8988T (cell line): ENCODE measurements around the gene SLF2.

Experiments
- DNase-seq: peaks from one replicate; pipeline ENCODE4 v3.0.0; 2011

The SLF2 gene

GRCh38 chr10:100901051-100901450, 11.7 kb upstream of the SLF2 start:
- DNase-seq, result no peak

- DNase-seq, result no peak
These were observed 10.1 kb upstream of the SLF2 start for GRCh38 chr10:100902622-100903021.

- no peak for DNase-seq
These were observed 7.8 kb upstream of the SLF2 start for GRCh38 chr10:100904917-100905316.

- no peak for DNase-seq
These were observed 5.6 kb upstream of the SLF2 start for GRCh38 chr10:100907175-100907574.

GRCh38 chr10:100907773-100908363, 4.9 kb upstream of the SLF2 start:
- DNase-seq, result no peak

- no peak for DNase-seq
These were observed 4.4 kb upstream of the SLF2 start for GRCh38 chr10:100908378-100908777.

- DNase-seq, result no peak
These were observed 3.1 kb upstream of the SLF2 start for GRCh38 chr10:100909501-100910263.

- no peak for DNase-seq
These were observed 1.3 kb upstream of the SLF2 start for GRCh38 chr10:100911472-100911871.

GRCh38 chr10:100912013-100912604, 654 bp upstream of the SLF2 start:
- no peak for DNase-seq

GRCh38 chr10:100913470-100913865, 705 bp downstream of the SLF2 start:
- no peak for DNase-seq

- DNase-seq, result no peak
These were observed 4.3 kb downstream of the SLF2 start for GRCh38 chr10:100917071-100917470.

GRCh38 chr10:100923580-100923979, 10.8 kb downstream of the SLF2 start:
- no peak for DNase-seq

- DNase-seq, result no peak
These were observed 14.5 kb downstream of the SLF2 start for GRCh38 chr10:100927266-100927665.

GRCh38 chr10:100928039-100928438, 15.3 kb downstream of the SLF2 start:
- DNase-seq, result no peak

- no peak for DNase-seq
These were observed 17.6 kb downstream of the SLF2 start for GRCh38 chr10:100930368-100930767.

- no peak for DNase-seq
These were observed 21.4 kb downstream of the SLF2 start for GRCh38 chr10:100934084-100934659.

- no peak for DNase-seq
These were observed 27.1 kb downstream of the SLF2 start for GRCh38 chr10:100939763-100940344.

- no peak for DNase-seq
These were observed 29.5 kb downstream of the SLF2 start for GRCh38 chr10:100942229-100942628.

- no peak for DNase-seq
These were observed 30.7 kb downstream of the SLF2 start for GRCh38 chr10:100943508-100943907.

GRCh38 chr10:100945754-100946153, 33.0 kb downstream of the SLF2 start:
- DNase-seq, result no peak

GRCh38 chr10:100948916-100949315, 36.2 kb downstream of the SLF2 start:
- no peak for DNase-seq

GRCh38 chr10:100960251-100960650, 47.5 kb downstream of the SLF2 start:
- no peak for DNase-seq

- no peak for DNase-seq
These were observed 49.8 kb downstream of the SLF2 start for GRCh38 chr10:100962351-100963080.
